GM23248 (cell line): ENCODE data around the gene DOK3. TPM values are rescaled to one million over a fixed set of nuclear protein-coding genes. Genes with fewer than 3 reads are reported as not detected.
A peak's percentile ranks its signal among the peaks of the same experiment; 100 is the strongest.

Source experiments
- DNase-seq: peaks from one replicate; pipeline ENCODE4 v3.0.0-alpha.2; 2015
- H2AFZ ChIP-seq: fragments of 200-600 bp; sonication (generic); 2 replicates; pipeline ENCODE4 v1.6.1; 2016; ENCODE audit warnings: antibody characterized with exemption
- H3F3A ChIP-seq: fragments of 200-600 bp; sonication (generic); 2 replicates; pipeline ENCODE4 v1.6.1; 2016; ENCODE audit warnings: mild to moderate bottlenecking, antibody characterized with exemption, mixed run types; ENCODE audit not compliant: insufficient read depth
- H3K27ac ChIP-seq: fragments of 200-600 bp; sonication (generic); 2 replicates; pipeline ENCODE4 v1.5.1; 2016; ENCODE audit warnings: mild to moderate bottlenecking
- H3K27me3 ChIP-seq: fragments of 200-600 bp; sonication (generic); replicated peaks from 2 replicates; pipeline ENCODE4 v1.6.1; 2016; ENCODE audit warnings: mild to moderate bottlenecking; ENCODE audit not compliant: insufficient read depth
- H3K36me3 ChIP-seq: fragments of 200-600 bp; sonication (generic); 2 replicates; pipeline ENCODE4 v1.6.1; 2016; ENCODE audit warnings: low read depth, mild to moderate bottlenecking
- H3K4me1 ChIP-seq: fragments of 200-600 bp; sonication (generic); 2 replicates; pipeline ENCODE4 v1.6.1; 2016; ENCODE audit warnings: mild to moderate bottlenecking; ENCODE audit not compliant: insufficient read depth
- H3K4me2 ChIP-seq: fragments of 200-600 bp; sonication (generic); one replicate; pipeline ENCODE4 v1.6.1; 2016; ENCODE audit warnings: mild to moderate bottlenecking; ENCODE audit not compliant: unreplicated experiment
- H3K4me3 ChIP-seq: fragments of 200-600 bp; sonication (generic); 2 replicates; pipeline ENCODE4 v1.5.1; 2016; ENCODE audit warnings: mild to moderate bottlenecking
- H3K79me2 ChIP-seq: fragments of 200-600 bp; sonication (generic); 2 replicates; pipeline ENCODE4 v1.6.1; 2016; ENCODE audit warnings: mild to moderate bottlenecking; ENCODE audit not compliant: insufficient read depth
- H3K9ac ChIP-seq: fragments of 200-600 bp; sonication (generic); 2 replicates; pipeline ENCODE4 v1.6.1; 2016; ENCODE audit warnings: mild to moderate bottlenecking
- H3K9me2 ChIP-seq: fragments of 200-600 bp; sonication (generic); 2 replicates; pipeline ENCODE4 v1.6.1; 2016; ENCODE audit warnings: mixed run types, mild to moderate bottlenecking, moderate library complexity; ENCODE audit not compliant: insufficient read depth
- H3K9me3 ChIP-seq: fragments of 200-600 bp; sonication (generic); one replicate; pipeline ENCODE4 v1.6.1; 2017; ENCODE audit warnings: low read depth
- H4K20me1 ChIP-seq: fragments of 200-600 bp; sonication (generic); 2 replicates; pipeline ENCODE4 v1.6.0; 2016; ENCODE audit not compliant: insufficient read depth
- EZH2 ChIP-seq: fragments of 200-600 bp; sonication (generic); IDR thresholded peaks from 2 replicates; pipeline ENCODE4 v1.6.1; 2018; ENCODE audit warnings: antibody characterized with exemption, mild to moderate bottlenecking; ENCODE audit not compliant: insufficient read depth, poor library complexity, severe bottlenecking
- EZH2phosphoT487 ChIP-seq: fragments of 200-600 bp; sonication (generic); IDR thresholded peaks from 2 replicates; pipeline ENCODE4 v1.6.1; 2018; ENCODE audit warnings: antibody characterized with exemption, moderate library complexity, mild to moderate bottlenecking, low read depth; ENCODE audit not compliant: insufficient read depth
- WGBS, 2 experiments: methylation state at CpG; one replicate each; pipeline ENCODE4 v1.1.6; 2015 to 2017; ENCODE audit warnings: low lambda C conversion rate in 2 of 2, low coverage in 1 of 2; ENCODE audit errors: missing lambda C conversion rate in 2 of 2; 5-methylcytosine and 5-hydroxymethylcytosine counted together
- in situ Hi-C: fragments of 300-500 bp; cut with MboI; formaldehyde crosslinking; loops from 2 replicates; pipeline ENCODE4 v1.15.0; 2020
- polyA plus RNA-seq: library from polyadenylated mRNA; unstranded; fragments of >200 nt; fragmentation: Nextera tagmentation; extraction: Ambion mirVana; gene quantifications from 2 replicates; pipeline ENCODE4 v1.2.1, GENCODE V29; 2016
- total RNA-seq: library from RNA; depleted of rRNA; stranded (reverse); fragments of >200 nt; shearing (Covaris generic); gene quantifications from 2 replicates; pipeline ENCODE4 v1.2.3, GENCODE V29; 2014

Gene DOK3
- total and polyA plus RNA-seq, 2 experiments from 2014 or later, result 0.76 to 0.97 TPM

DNA sequence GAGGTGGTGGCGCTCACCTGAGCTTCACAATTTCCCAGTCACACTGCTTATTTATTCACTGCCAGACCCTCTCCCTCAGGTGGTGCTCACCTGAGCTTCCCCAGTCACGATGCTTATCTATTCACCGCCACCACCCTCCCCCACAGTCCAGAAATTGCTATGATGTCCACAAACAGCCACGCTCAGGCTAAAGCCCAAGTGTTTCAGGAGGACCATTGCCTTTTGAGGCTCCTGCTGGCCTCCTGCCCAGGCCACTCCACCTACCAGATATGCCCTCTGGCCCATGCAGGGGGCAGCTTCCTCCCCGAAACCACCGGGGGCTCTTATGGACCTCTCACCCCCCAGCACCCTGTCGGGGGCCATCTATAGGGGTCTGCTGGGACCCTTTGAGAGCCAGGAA is 16.8 kb downstream of the DOK3 start:
- Histone ChIP-seq H3K4me2 (no peak overlapping the region), H3K27ac (peak overlapping the region; percentile 83), H3K4me3 (no peak overlapping the region), H3K9me3 (no peaks in the 10 kb centered on the region), H3K36me3 (peaks cover 31% of the 10 kb centered on the region; the same call in 1 of the 2 replicates), H2AFZ (no peak overlapping the region), H3F3A (peaks cover 20% of the 10 kb centered on the region), H3K9ac (peak overlapping the region; percentile 64; the same call in 1 of the 2 replicates), H3K4me1 (peaks cover 23% of the 10 kb centered on the region), H3K9me2 (no peaks in the 10 kb centered on the region), H4K20me1 (no peaks in the 10 kb centered on the region), H3K79me2 (peaks cover 68% of the 10 kb centered on the region), H3K27me3 (no peaks in the 10 kb centered on the region)
- in situ Hi-C loops, result no loop called here
- no peak for TF ChIP-seq EZH2
- no peak for TF ChIP-seq EZH2phosphoT487
- no peak for DNase-seq
- WGBS, 2 experiments, result 88 to 91% methylated on average over 7 of the region's 7 CpGs

DNA sequence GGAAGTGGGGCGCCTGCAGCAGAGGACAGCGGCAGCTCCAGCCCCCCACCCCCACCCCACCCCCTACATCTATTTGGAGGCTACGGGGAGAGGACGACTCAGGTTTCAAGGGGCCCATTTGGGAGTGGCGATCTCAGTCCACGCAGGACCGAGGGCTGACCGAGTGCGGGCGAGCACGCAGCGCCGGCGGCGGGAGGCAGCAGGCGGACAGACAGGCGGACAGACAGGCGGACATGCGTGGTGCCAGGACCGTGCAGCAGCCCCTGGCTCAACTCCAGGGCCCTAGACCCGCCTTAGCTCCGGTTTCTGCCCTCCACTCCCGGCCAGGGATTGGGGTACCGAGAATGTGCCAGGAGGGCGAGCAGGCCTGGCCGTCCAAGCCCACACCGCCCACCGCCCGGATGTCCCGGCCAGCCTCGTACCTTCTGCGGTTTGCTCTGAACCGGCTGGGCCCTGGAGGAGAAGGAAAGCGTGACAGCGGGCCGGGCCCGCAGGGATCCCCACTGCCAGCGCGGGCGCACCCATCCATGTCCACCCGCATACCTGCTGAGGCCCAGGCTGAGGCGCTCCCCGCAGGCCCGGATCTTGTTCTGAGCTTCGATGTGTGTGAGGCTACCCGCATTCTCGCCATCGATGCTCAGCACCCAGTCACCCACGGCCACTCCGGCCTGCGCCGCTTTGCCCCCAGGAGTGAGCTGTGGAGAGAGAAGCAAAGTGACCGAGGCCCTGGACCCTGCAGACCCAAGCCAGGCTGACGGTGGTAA is 17.5 kb downstream of the DOK3 start:
- Histone ChIP-seq H2AFZ (no peak overlapping the region), H3K4me1 (peaks cover 23% of the 10 kb centered on the region), H3K4me2 (no peak overlapping the region), H3F3A (peaks cover 27% of the 10 kb centered on the region), H3K27ac (no peak overlapping the region), H3K79me2 (peaks cover 75% of the 10 kb centered on the region), H3K36me3 (peaks cover 38% of the 10 kb centered on the region), H4K20me1 (no peaks in the 10 kb centered on the region), H3K27me3 (no peaks in the 10 kb centered on the region), H3K9me2 (no peaks in the 10 kb centered on the region), H3K4me3 (no peak overlapping the region), H3K9me3 (no peaks in the 10 kb centered on the region), H3K9ac (no peak overlapping the region)
- no peak for DNase-seq
- 94 to 95% methylated on average over 50 to 53 of the region's 54 CpGs for WGBS, 2 experiments
- in situ Hi-C loops, result no loop called here
- TF ChIP-seq EZH2 (no peak), EZH2phosphoT487 (no peak)

DNA sequence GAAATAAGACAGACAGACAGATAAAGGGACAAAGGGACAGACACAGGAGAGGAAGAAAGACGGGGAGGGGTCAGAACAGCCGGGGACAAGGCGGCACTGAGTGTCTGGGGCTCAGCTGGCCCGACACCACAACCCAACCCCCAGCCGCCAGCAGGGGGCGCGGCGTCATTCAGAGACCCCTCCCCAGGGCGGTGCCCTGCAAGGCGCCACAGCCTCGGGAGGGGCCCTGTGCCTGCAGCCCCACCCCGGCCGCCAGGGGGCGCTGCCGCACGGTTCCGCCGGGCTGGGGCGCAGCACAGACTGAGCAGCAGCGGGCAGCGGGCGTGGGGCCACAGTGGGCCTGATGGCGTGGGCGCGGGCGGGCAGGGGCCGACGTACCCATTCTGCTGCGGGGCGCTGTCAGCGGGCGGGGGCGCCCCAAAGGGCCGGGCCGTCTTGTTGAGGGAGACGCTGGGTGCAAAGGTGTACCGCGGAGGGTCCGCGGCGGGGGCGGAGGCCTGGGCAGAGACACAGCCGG is 18.1 kb downstream of the DOK3 start:
- Histone ChIP-seq H3K9me2 (no peaks in the 10 kb centered on the region), H3K79me2 (peaks cover 77% of the 10 kb centered on the region), H3K4me2 (no peak overlapping the region), H3K9me3 (no peaks in the 10 kb centered on the region), H3K36me3 (peaks cover 44% of the 10 kb centered on the region), H3K4me3 (no peak overlapping the region), H3K9ac (no peak overlapping the region), H3F3A (peaks cover 31% of the 10 kb centered on the region), H3K27ac (no peak overlapping the region), H4K20me1 (no peaks in the 10 kb centered on the region), H3K4me1 (peaks cover 23% of the 10 kb centered on the region), H2AFZ (no peak overlapping the region), H3K27me3 (no peaks in the 10 kb centered on the region)
- WGBS, 2 experiments, result 41 to 74% methylated on average over 17 to 40 of the region's 43 CpGs
- DNase-seq, result peak; percentile 57
- no peak for TF ChIP-seq EZH2
- TF ChIP-seq EZH2phosphoT487, result no peak
- in situ Hi-C loops, result no loop called here

DNA sequence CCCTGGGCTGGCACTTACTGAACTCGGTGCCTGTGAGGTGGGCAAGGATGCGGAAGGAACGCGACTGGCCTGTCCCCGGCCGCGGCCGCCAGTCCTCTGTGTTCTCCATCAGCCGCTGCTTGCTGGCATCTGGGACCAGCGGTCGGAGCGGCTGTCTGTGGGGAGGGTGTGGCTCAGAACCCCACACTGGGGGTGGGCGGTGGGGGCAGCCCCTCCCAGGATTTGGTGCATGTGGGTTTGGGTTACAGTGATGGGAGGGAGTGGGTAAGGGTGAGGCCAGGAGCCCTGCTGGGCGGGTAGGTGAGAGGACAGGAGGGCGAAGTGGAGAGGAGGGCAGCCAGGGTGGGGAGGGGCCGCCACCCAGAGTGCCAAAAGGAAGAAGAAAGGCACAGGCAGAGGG is 18.6 kb downstream of the DOK3 start:
- no peak overlapping the region for H2AFZ ChIP-seq
- H3F3A ChIP-seq, result peaks cover 35% of the 10 kb centered on the region
- no peaks in the 10 kb centered on the region for H3K9me3 ChIP-seq
- 97 to 99% methylated on average over 13 to 16 of the region's 16 CpGs for WGBS, 2 experiments
- peaks cover 77% of the 10 kb centered on the region for H3K79me2 ChIP-seq
- no peaks in the 10 kb centered on the region for H3K9me2 ChIP-seq
- TF ChIP-seq EZH2phosphoT487 (no peak), EZH2 (no peak)
- peaks cover 23% of the 10 kb centered on the region for H3K4me1 ChIP-seq
- H4K20me1 ChIP-seq, result 0 out of 2 replicates have a peak, but pooled peaks cover 4% of the 10 kb centered on the region
- H3K4me2 ChIP-seq, result no peak overlapping the region
- no peak overlapping the region for H3K9ac ChIP-seq
- peaks cover 49% of the 10 kb centered on the region for H3K36me3 ChIP-seq
- DNase-seq, result no peak
- H3K27ac ChIP-seq, result no peak overlapping the region
- in situ Hi-C loops, result no loop called here
- no peaks in the 10 kb centered on the region for H3K27me3 ChIP-seq
- H3K4me3 ChIP-seq, result no peak overlapping the region
